A549 treated with AZD9567 at 1 μM for 4 hours (cell line): ENCODE data around the gene CFAP126. TPM values are rescaled to one million over a fixed set of nuclear protein-coding genes. Genes with fewer than 3 reads are reported as not detected.

Experiments used
- total RNA-seq: library from RNA; stranded (reverse); fragments of 200-300 nt; extraction: Qiagen RNA extraction; gene quantifications from 5 replicates; pipeline ENCODE4 v1.2.3, GENCODE V29; 2022; ENCODE audit not compliant: insufficient read depth

Gene CFAP126, protein sequence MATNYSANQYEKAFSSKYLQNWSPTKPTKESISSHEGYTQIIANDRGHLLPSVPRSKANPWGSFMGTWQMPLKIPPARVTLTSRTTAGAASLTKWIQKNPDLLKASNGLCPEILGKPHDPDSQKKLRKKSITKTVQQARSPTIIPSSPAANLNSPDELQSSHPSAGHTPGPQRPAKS
- total RNA-seq, result 0.18 to 0.44 TPM (median 0.26 TPM) in 3 of 5 replicates, not detected in the others

DNA sequence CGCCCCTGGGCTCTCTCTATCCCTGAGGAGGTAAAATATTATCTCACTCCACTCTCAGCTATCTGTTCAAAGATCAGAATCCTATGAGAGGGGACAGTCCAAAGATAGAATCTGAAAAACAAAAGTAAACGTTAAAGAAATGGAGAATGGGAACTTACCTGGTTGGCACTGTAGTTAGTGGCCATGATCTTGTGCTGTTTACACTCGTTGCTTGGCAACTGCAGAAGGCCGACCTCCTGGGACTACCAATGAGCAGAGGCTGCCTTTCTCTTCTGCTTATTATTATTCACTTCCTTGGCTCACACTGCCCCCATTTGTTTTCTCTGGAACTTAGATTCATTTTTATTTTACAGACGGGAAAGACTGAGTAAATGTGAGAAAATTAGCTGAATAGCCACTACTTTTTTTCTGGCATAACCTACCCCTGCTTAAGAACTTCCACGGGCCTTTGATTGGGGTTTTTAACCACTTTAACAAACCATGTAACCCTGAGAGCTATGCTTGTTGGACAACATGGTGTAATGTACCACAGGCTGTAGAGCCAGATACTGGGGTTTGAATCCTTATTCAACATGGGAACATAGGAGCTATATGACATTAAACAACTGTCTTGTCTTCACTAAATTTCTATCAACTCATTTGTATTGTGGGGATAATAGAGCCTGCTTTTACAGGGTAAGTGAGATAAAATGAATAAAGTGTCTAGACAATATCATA, at the start of gene CFAP126:
Gene CFAP126 (minus strand): TSS at position 193 of the 717 bp plus-strand sequence. CDS start 8 bp downstream, at position 185.

Other genes with a start within 250 kb of the CFAP126 start
- gene PFDN2, start 249.8 kb downstream of the CFAP126 start, total RNA-seq, result 104 to 114 TPM (median 107 TPM) in 5 replicates
- 19.5 to 32.3 TPM (median 30.3 TPM) in 5 replicates for gene NIT1, start 249.8 kb downstream of the CFAP126 start, total RNA-seq
- 26.9 to 31.1 TPM (median 29.9 TPM) in 5 replicates for gene DEDD, start 235.2 kb downstream of the CFAP126 start, total RNA-seq
- 83.6 to 117 TPM (median 85.0 TPM) in 5 replicates for gene UFC1, start 213.9 kb downstream of the CFAP126 start, total RNA-seq
- gene USP21, start 208.4 kb downstream of the CFAP126 start, total RNA-seq, result 20.4 to 25.2 TPM (median 21.7 TPM) in 5 replicates
- gene PPOX, start 201.4 kb downstream of the CFAP126 start, total RNA-seq, result 13.4 to 18.9 TPM (median 16.2 TPM) in 5 replicates
- gene B4GALT3, start 190.4 kb downstream of the CFAP126 start, total RNA-seq, result 20.0 to 28.4 TPM (median 27.3 TPM) in 5 replicates
- gene ADAMTS4, start 168.8 kb downstream of the CFAP126 start, total RNA-seq, result 0.01 to 0.03 TPM in 2 of 5 replicates, not detected in the others
- gene NDUFS2, start 165.5 kb downstream of the CFAP126 start, total RNA-seq, result 76.0 to 87.5 TPM (median 80.1 TPM) in 5 replicates
- gene FCER1G, start 152.6 kb downstream of the CFAP126 start, total RNA-seq, result 0.16 to 0.32 TPM (median 0.27 TPM) in 4 of 5 replicates, not detected in the other
- 32.6 TPM in 1 of 5 replicates, not detected in the others for gene APOA2, start 144.2 kb downstream of the CFAP126 start, total RNA-seq
- gene TOMM40L, start 141.8 kb downstream of the CFAP126 start, total RNA-seq, result 8.5 to 15.8 TPM (median 10.7 TPM) in 5 replicates
- gene NR1I3, start 129.7 kb downstream of the CFAP126 start, total RNA-seq, result 0.07 TPM in 1 of 5 replicates, not detected in the others
- 0.06 to 0.13 TPM in 2 of 5 replicates, not detected in the others for gene PCP4L1, start 109.1 kb downstream of the CFAP126 start, total RNA-seq
- 0.18 to 0.26 TPM (median 0.23 TPM) in 4 of 5 replicates, not detected in the other for gene MPZ, start 57.9 kb downstream of the CFAP126 start, total RNA-seq
- 238 to 251 TPM (median 247 TPM) in 5 replicates for gene SDHC, start 53.5 kb downstream of the CFAP126 start, total RNA-seq
- not detected in 5 replicates for gene FCGR2A, start 137.6 kb upstream of the CFAP126 start, total RNA-seq
- 1.1 to 7.6 TPM (median 1.7 TPM) in 5 replicates for gene HSPA6, start 156.7 kb upstream of the CFAP126 start, total RNA-seq
- gene FCGR3A, start 181.9 kb upstream of the CFAP126 start, total RNA-seq, result not detected in 5 replicates